PC-3 (cell line): Measurements from ENCODE around the gene CDH13. TPM values are rescaled to one million over a fixed set of nuclear protein-coding genes. Genes with fewer than 3 reads are reported as not detected.

ENCODE experiments used
- ATAC-seq: fragments of 200-7000 bp; cut with Tn5 transposase; 2 replicates; pipeline ENCODE4 v1.9.1; 2020; ENCODE audit warnings: mild to moderate bottlenecking, moderate library complexity
- BruUV-seq: library from RNA; stranded (reverse); fragments of 400-500 nt; replicated peaks from 2 replicates; lab custom pipeline; 2021; lab: Mats Ljungman, UMichigan
- CTCF ChIA-PET: fragments of 300-600 bp; sonication (Branson Sonifier 250); formaldehyde crosslinking; loops from one replicate; lab custom pipeline; 2022; ENCODE audit warnings: antibody characterized with exemption; lab: Charles Lee
- POLR2A ChIA-PET: fragments of 300-600 bp; sonication (Branson Sonifier 250); formaldehyde crosslinking; loops from one replicate; lab custom pipeline; 2022; ENCODE audit warnings: antibody characterized with exemption; ENCODE audit not compliant: unreplicated experiment; lab: Charles Lee
- DNase-seq: peaks from one replicate; pipeline ENCODE4 v3.0.0-alpha.2; 2015
- H2AFZ ChIP-seq: fragments of 300-600 bp; sonication (generic); 2 replicates; pipeline ENCODE4 v1.6.0; 2016; ENCODE audit warnings: antibody characterized with exemption, low read length
- H3F3A ChIP-seq: fragments of 300-600 bp; sonication (generic); one replicate; pipeline ENCODE4 v1.6.0; 2017; ENCODE audit warnings: antibody characterized with exemption, low read length, control low read depth, mild to moderate bottlenecking; ENCODE audit not compliant: unreplicated experiment
- H3K27ac ChIP-seq: fragments of 300-600 bp; sonication (generic); 2 replicates; pipeline ENCODE4 v1.5.1; 2016; ENCODE audit warnings: mild to moderate bottlenecking, low read length
- H3K27me3 ChIP-seq: fragments of 300-600 bp; sonication (generic); 2 replicates; pipeline ENCODE4 v1.6.1; 2016; ENCODE audit warnings: low read length, mixed read lengths
- H3K36me3 ChIP-seq: fragments of 300-600 bp; sonication (generic); 2 replicates; pipeline ENCODE4 v1.6.1; 2016; ENCODE audit warnings: low read depth, mixed run types, low read length, mixed read lengths
- H3K4me1 ChIP-seq: fragments of 300-600 bp; sonication (generic); 2 replicates; pipeline ENCODE4 v1.5.1; 2016; ENCODE audit warnings: low read length; ENCODE audit not compliant: insufficient read depth
- H3K4me2 ChIP-seq: fragments of 300-600 bp; sonication (generic); 2 replicates; pipeline ENCODE4 v1.6.0; 2016; ENCODE audit warnings: low read length
- H3K4me3 ChIP-seq: fragments of 300-600 bp; sonication (generic); 2 replicates; pipeline ENCODE4 v1.5.1; 2016; ENCODE audit warnings: mild to moderate bottlenecking, low read length, mixed read lengths
- H3K79me2 ChIP-seq: fragments of 300-600 bp; sonication (generic); 2 replicates; pipeline ENCODE4 v1.6.1; 2017; ENCODE audit warnings: low read length, mixed read lengths
- H3K9ac ChIP-seq: fragments of 300-600 bp; sonication (generic); 2 replicates; pipeline ENCODE4 v1.6.0; 2016; ENCODE audit warnings: mild to moderate bottlenecking, low read length
- H3K9me2 ChIP-seq: fragments of 300-600 bp; sonication (generic); replicated peaks from 2 replicates; pipeline ENCODE4 v1.6.1; 2016; ENCODE audit warnings: mixed run types, low read length, mixed read lengths
- H3K9me3 ChIP-seq: fragments of 300-600 bp; sonication (generic); 2 replicates; pipeline ENCODE4 v1.6.1; 2016; ENCODE audit warnings: low read length, mixed read lengths
- H4K20me1 ChIP-seq: fragments of 300-600 bp; sonication (generic); 2 replicates; pipeline ENCODE4 v1.6.1; 2016; ENCODE audit warnings: low read length, mixed read lengths
- EZH2 ChIP-seq: fragments of 300-600 bp; sonication (generic); IDR thresholded peaks from one replicate; pipeline ENCODE4 v1.6.1; 2017; ENCODE audit warnings: antibody characterized with exemption, mild to moderate bottlenecking, low read length; ENCODE audit not compliant: unreplicated experiment
- EZH2phosphoT487 ChIP-seq: fragments of 300-600 bp; sonication (generic); IDR thresholded peaks from 2 replicates; pipeline ENCODE4 v1.6.1; 2018; ENCODE audit warnings: mild to moderate bottlenecking, antibody characterized with exemption, low read length, borderline replicate concordance
- intact Hi-C: fragments of 100-400 bp; cut with micrococcal nuclease; formaldehyde crosslinking; loops from 2 replicates; pipeline ENCODE4 v1.9.0; 2023
- total RNA-seq: library from RNA; depleted of rRNA; stranded (reverse); fragments of >200 nt; gene quantifications from 2 replicates; pipeline ENCODE4 v1.2.3, GENCODE V29; 2014
- TF ChIP-seq, protein P1 (sequence below): fragments of 300-600 bp; sonication (generic); conservative IDR thresholded peaks from 2 replicates; pipeline ENCODE4 v1.5.1; 2017; ENCODE audit warnings: antibody characterized with exemption, low read depth, mild to moderate bottlenecking, low read length

CDH13 gene
- total RNA-seq, 1 experiment from 2014 or later = 0.36 TPM

DNA sequence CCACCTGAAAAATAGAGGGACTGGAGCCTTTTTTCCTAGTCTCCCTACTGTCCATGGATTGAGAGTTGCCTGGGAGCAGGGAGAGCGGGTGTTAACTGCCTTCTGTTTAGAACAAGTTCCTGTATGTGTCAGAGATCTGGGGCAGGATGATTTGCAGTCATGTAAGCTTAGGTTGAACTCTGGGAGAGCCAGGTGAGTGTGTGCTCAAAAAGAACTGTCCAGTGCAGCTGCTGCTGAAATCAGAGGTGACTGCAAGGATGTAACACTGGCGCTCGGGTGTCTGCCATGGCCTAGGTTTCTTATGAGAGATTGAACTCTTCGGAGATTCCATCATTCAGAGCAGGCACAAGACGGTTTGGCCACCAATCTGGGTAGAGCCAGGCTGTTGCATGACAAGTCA lies 432.5 kb downstream of the CDH13 start:
- intact Hi-C loops = no loop called here
- Histone ChIP-seq H3K36me3 (no peaks in the 10 kb centered on the region), H3K9ac (no peak overlapping the region), H3F3A (no peaks in the 10 kb centered on the region), H3K27me3 (no peaks in the 10 kb centered on the region), H3K9me2 (no peaks in the 10 kb centered on the region), H3K79me2 (no peaks in the 10 kb centered on the region), H2AFZ (no peak overlapping the region), H3K9me3 (no peaks in the 10 kb centered on the region), H3K4me3 (no peak overlapping the region), H3K4me1 (no peaks in the 10 kb centered on the region), H3K4me2 (no peak overlapping the region), H4K20me1 (no peaks in the 10 kb centered on the region), H3K27ac (no peak overlapping the region)
- TF ChIP-seq EZH2phosphoT487 = no peak
- TF ChIP-seq, protein P1, sequence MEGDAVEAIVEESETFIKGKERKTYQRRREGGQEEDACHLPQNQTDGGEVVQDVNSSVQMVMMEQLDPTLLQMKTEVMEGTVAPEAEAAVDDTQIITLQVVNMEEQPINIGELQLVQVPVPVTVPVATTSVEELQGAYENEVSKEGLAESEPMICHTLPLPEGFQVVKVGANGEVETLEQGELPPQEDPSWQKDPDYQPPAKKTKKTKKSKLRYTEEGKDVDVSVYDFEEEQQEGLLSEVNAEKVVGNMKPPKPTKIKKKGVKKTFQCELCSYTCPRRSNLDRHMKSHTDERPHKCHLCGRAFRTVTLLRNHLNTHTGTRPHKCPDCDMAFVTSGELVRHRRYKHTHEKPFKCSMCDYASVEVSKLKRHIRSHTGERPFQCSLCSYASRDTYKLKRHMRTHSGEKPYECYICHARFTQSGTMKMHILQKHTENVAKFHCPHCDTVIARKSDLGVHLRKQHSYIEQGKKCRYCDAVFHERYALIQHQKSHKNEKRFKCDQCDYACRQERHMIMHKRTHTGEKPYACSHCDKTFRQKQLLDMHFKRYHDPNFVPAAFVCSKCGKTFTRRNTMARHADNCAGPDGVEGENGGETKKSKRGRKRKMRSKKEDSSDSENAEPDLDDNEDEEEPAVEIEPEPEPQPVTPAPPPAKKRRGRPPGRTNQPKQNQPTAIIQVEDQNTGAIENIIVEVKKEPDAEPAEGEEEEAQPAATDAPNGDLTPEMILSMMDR = no peak
- TF ChIP-seq EZH2 = no peak
- POLR2A ChIA-PET = no interaction called here
- DNase-seq (no peak), ATAC-seq (no peak)
- CTCF ChIA-PET = no interaction called here
- no TSS peak for BruUV-seq

DNA sequence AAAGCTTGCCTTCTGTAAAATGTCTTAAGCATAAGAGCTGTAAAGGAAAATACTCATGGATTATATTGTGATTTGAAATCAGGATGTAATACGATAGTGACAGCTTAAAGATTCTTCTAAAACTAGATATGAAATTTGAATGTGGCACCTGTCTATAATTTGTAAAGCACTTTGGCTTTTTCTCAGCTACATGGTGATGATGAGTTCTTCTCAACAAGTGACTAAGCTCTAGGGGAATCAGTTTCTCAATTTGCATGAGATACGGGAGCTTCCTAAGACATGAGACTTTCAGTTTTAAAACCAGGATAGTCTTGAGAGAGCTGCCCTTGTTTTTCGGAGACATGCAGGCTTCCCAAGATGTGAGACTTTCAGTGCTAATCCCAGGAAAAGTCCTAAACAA lies 439.2 kb downstream of the CDH13 start:
- Histone ChIP-seq H3K79me2 (no peaks in the 10 kb centered on the region), H3K27ac (no peak overlapping the region), H4K20me1 (no peaks in the 10 kb centered on the region), H3K9ac (no peak overlapping the region), H3K4me2 (no peak overlapping the region), H3F3A (no peaks in the 10 kb centered on the region), H3K9me2 (no peaks in the 10 kb centered on the region), H3K4me3 (no peak overlapping the region), H3K36me3 (no peaks in the 10 kb centered on the region), H3K9me3 (no peaks in the 10 kb centered on the region), H3K27me3 (no peaks in the 10 kb centered on the region), H2AFZ (no peak overlapping the region), H3K4me1 (no peaks in the 10 kb centered on the region)
- ATAC-seq (no peak), DNase-seq (no peak)
- POLR2A ChIA-PET = no interaction called here
- intact Hi-C loops = no loop called here
- BruUV-seq = no TSS peak
- CTCF ChIA-PET = no interaction called here
- TF ChIP-seq EZH2 (no peak), EZH2phosphoT487 (no peak)
- TF ChIP-seq, protein P1 = no peak

DNA sequence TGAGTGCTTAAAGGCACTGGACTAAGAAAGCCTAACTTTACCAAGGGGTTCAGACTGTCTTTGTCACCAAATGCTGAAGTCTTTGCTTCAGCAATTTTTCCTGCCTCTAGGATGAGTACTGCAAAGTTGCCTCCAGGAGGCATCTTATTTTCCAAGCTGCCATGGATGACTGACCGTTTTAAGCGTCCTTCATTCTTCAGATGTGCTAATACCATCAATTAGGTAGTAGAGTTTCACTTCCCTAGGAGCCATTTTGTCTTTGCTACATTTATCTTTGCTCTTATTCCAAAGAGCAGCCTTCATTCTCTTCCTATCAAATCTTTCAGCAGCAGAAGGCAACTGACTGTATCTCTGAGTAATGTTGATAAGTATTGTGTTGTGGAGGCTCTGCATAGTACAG lies 440.1 kb downstream of the CDH13 start:
- Histone ChIP-seq H4K20me1 (no peaks in the 10 kb centered on the region), H3K4me2 (no peak overlapping the region), H3F3A (no peaks in the 10 kb centered on the region), H2AFZ (no peak overlapping the region), H3K36me3 (no peaks in the 10 kb centered on the region), H3K27ac (no peak overlapping the region), H3K9me3 (no peaks in the 10 kb centered on the region), H3K27me3 (no peaks in the 10 kb centered on the region), H3K9me2 (no peaks in the 10 kb centered on the region), H3K9ac (no peak overlapping the region), H3K4me1 (no peaks in the 10 kb centered on the region), H3K4me3 (no peak overlapping the region), H3K79me2 (no peaks in the 10 kb centered on the region)
- ATAC-seq (no peak), DNase-seq (no peak)
- no TSS peak for BruUV-seq
- intact Hi-C loops = no loop called here
- POLR2A ChIA-PET = no interaction called here
- CTCF ChIA-PET = no interaction called here
- no peak for TF ChIP-seq EZH2phosphoT487
- TF ChIP-seq EZH2 = no peak
- TF ChIP-seq, protein P1 = no peak
